ENCODE results near the gene FAAP100.

FAAP100 gene

DNA sequence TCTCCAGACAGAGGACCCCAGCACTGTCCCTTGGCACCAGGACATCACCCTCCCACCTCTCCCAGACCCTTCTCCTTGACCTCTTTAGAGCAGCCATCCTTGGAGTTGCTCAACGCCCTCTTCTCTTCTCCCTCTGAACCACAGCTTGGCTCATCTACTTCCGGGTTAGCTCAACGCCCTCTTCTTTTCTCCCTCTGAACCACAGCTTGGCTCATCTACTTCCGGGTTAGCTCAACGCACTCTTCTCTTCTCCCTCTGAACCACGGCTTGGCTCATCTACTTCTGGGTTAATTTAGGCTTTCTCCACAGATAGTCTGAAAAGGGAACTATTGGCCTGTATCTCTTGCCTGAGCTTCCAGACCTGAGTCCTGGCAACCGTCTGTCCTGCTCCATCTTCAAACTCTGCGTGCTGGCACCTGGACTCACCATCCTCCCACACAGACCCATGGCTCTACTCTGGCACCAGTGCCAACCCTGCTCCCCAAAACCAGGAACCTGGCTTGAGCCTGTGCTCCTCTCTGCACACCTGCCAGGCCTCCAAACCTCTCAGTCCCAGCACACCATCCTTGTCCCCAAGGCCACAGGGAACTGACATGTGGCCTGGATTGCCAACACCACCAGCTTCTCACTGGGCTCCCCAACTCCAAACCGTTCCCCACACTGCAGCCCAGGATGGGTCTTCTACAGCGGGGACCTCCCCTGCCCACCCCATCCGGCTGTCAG is 25.3 kb upstream of the FAAP100 start:
- no peak for DNase-seq (ENCODE audit: low read depth)

GRCh38 chr17:81576621-81577277 is 24.6 kb upstream of the FAAP100 start:
- no peak for DNase-seq (ENCODE audit: low read depth)

- no peak for DNase-seq (ENCODE audit: low read depth)
Observed at GRCh38 chr17:81575836-81576235, 23.7 kb upstream of the FAAP100 start.

- no peak for DNase-seq (ENCODE audit: low read depth)
Observed at GRCh38 chr17:81574643-81574956, 22.4 kb upstream of the FAAP100 start.

DNA sequence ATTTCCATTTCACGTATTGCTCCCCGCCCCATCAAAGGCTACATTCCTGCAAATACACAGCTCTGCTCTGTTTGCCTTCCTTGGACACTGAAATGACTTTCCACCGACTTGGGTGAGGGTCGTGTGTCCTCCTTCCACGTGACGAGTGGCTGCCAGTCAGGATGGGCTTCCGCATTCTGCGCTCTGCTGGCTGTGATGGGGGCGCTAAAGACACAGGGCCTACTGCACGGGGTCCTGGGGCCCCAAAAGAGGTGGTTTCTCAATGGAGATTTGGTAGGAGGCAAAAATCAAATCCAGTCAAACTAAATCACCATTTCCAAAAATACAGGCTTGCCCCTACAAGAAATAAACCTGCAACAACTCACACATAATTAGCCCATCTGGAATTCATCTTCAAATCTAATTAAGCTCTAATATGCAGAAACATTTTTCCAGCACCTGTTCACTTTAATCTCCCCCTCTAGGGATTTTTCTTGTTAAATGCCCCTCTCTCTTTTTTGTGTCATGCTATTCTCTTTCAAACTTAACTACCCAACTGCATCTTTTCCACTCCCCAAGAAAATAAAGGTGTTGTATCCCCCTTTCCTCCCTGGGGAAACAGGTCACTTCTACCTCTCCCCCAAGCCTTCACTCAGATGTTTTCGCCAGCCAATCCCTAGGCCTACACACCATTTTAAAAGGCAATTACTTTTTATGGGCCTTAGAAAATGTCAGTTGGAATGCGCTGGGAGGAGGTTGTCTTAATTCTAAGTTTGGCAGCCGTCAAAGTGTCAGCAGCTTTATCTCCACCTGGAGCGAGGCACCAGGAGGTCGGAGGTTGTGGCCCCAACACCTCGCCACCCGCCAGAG is 21.9 kb upstream of the FAAP100 start:
- DNase-seq (ENCODE audit: low read depth), result no peak

GRCh38 chr17:81572563-81573168 is 20.5 kb upstream of the FAAP100 start:
- DNase-seq (ENCODE audit: low read depth), result no peak

- DNase-seq (ENCODE audit: low read depth), result no peak
Observed at GRCh38 chr17:81570964-81571363, 18.8 kb upstream of the FAAP100 start.

DNA sequence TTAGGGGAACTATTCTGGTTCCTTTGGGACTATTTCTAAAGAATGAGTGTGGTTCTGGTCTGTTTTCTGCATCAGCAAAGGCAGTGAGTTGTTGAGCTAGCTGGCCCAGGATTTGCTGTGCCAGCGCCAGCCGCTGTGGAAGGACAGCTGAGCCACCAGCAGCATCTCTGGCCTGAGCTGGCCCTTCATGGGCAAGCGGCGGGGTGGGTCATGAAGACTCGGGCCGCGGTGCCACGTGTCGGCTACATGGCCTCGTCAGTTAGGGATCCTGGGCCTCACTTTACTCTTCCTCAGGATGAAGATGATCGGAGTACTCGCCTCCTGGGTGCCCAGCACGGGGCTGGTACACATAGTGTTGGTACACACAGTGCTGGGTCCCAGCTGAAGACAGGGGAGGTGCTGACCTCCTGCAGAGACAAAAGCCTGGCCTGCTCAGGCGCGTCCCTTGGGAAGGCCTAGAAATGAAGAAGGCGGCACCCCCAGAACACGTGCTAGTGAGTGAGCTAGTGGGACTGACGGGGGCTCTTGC is 17.9 kb upstream of the FAAP100 start:
- no peak for DNase-seq (ENCODE audit: low read depth)

DNA sequence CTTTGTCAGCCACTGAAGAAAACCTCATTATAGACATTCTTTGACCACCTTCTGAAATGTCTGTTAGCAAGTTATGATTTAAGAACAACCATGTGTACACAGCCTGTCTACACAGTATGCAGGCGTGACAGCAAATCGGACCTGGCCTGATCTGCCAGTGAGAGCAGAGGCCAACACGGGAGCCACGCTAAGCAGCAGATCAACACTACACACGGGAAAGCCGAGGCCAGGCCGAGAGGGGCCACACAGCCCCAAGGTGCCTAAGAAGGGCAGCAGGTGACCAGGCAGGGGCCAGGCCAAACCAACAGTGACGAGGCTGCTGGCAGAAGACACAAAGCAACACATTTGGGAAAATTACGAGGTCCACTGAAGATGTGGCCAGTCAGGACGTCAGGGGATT is 16.3 kb upstream of the FAAP100 start:
- no peak for DNase-seq (ENCODE audit: low read depth)

GRCh38 chr17:81567191-81567590 is 15.0 kb upstream of the FAAP100 start:
- DNase-seq (ENCODE audit: low read depth), result no peak

DNA sequence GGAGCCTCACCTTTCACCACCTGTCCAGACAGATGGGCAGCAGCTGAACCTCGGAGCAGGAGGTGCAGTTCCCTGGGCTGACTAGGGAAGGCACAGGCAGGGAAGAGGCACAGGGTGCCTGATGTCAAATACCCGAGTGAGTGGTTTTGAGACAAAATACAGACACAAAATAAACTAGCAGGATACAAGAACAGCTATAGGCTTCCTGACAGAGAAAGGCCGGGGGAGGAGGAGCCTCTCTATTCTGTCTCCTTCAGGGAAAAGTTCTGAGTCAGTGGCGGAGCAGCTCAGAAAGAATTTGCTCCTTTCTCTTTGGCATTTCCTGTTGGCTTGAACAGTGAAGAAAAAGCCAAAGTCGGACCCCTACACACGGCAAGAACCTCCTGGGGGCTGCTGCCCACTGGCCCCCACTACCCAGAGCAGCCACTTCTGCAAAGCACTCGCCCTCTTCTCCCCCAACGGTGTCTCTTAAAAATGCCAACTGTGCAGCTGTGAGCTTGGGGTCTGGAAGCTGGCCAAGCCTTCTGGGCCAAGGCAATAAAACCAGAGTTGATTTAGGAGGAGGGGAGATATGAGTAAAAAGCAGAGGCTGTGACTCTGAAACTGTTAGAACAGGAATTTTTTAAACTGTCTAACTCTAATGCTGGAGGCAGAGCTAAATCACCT is 14.4 kb upstream of the FAAP100 start:
- DNase-seq (ENCODE audit: low read depth), result no peak

- no peak for DNase-seq (ENCODE audit: low read depth)
Observed at GRCh38 chr17:81565231-81565630, 13.1 kb upstream of the FAAP100 start.

GRCh38 chr17:81564778-81565177 is 12.6 kb upstream of the FAAP100 start:
- no peak for DNase-seq (ENCODE audit: low read depth)

- DNase-seq (ENCODE audit: low read depth), result no peak
Observed at GRCh38 chr17:81563861-81564586, 11.9 kb upstream of the FAAP100 start.

GRCh38 chr17:81561494-81561885 is 9.3 kb upstream of the FAAP100 start:
- DNase-seq (ENCODE audit: low read depth), result no peak

GRCh38 chr17:81558941-81559806 is 7.0 kb upstream of the FAAP100 start:
- DNase-seq (ENCODE audit: low read depth), result no peak

- DNase-seq (ENCODE audit: low read depth), result no peak
Observed at GRCh38 chr17:81558115-81558468, 5.9 kb upstream of the FAAP100 start.

GRCh38 chr17:81557276-81558114 is 5.3 kb upstream of the FAAP100 start:
- no peak for DNase-seq (ENCODE audit: low read depth)

DNA sequence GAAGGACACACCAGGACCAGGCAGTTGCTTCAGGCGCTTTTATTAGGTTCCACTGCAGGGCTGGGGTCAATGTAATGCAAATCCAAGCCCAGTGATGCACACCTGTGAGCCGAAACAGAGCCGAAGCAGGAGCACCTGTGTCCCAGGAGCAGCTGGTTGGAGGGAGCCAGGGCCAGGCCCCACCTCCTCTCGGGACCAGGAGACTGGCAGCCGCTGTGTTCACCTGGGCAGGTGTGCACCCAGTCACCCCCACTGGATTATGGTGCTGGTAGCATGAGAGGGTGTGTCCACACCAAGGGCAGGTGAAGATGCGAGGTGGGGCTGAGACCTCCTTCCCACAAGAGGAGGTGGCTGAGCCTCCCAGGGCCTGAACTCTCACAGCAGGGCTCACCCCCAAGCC is 4.7 kb upstream of the FAAP100 start:
- DNase-seq (ENCODE audit: low read depth), result no peak

Measured in T follicular helper cell (primary cell).